SH-SY5Y (cell line): ENCODE data around the gene AGRN.

Experiments used
- GATA2 ChIP-seq: IDR thresholded peaks from 2 replicates; pipeline ENCODE4 v1.6.1; 2011; ENCODE audit warnings: mild to moderate bottlenecking, low read depth, low read length
- GATA3 ChIP-seq: IDR thresholded peaks from 2 replicates; pipeline ENCODE4 v1.6.1; 2011; ENCODE audit warnings: low read depth, mild to moderate bottlenecking, low read length, moderate library complexity

DNA sequence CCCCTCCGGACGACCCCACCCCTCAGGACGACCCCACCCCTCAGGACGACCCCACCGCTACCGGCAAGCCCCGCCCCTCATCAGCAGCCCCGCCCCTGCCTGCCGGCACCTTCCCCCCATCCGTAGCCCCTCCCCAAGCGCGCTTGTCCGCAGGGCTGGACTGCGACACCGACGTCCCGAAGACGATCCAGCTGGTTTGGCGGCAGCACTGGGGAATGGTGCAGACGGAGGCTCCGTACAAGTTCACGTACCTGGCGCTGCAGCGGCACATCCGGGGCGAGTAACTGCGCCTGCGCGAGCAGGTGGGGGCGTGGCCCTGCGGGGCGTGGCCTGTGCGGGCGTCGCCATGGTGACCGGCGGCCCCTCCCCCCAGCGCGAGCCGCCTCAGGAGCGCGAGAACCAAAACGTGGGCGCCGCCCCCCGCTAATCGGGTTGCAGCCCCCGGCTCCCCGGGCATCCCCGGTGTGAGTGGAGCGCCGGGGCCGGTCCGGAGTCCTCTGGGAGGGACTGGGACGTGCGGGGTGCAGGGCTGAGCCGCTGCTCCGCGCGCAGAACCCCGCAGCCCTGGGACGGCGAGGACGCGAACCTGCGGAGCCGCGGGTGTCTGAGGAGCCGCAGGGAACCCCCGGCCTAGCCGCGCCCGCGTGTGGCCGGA lies 49.3 kb downstream of the AGRN start:
- TF ChIP-seq GATA2 = no peak
- TF ChIP-seq GATA3 = no peak
